SK-N-MC (cell line): ENCODE results near the gene GPR84.

Experiments used
- DNase-seq: peaks from one replicate; pipeline ENCODE4 v3.0.0-alpha.2; 2011; ENCODE audit warnings: low read depth, low spot score
- H3K27ac ChIP-seq: fragments of 200-600 bp; sonication (generic); 2 replicates; pipeline ENCODE4 v1.5.1; 2016; ENCODE audit warnings: mixed run types
- H3K36me3 ChIP-seq: fragments of 200-600 bp; sonication (generic); 2 replicates; pipeline ENCODE4 v1.6.1; 2017; ENCODE audit warnings: antibody characterized with exemption, low read length, mixed read lengths; ENCODE audit not compliant: insufficient read depth
- H3K4me3 ChIP-seq: fragments of 200-600 bp; sonication (generic); 2 replicates; pipeline ENCODE4 v1.5.1; 2016
- H3K9ac ChIP-seq: fragments of 200-600 bp; sonication (generic); 2 replicates; pipeline ENCODE4 v1.8.0; 2017; ENCODE audit warnings: mixed run types, mixed read lengths; ENCODE audit not compliant: insufficient read length
- H3K9me3 ChIP-seq: fragments of 200-600 bp; sonication (generic); 2 replicates; pipeline ENCODE4 v1.6.1; 2017; ENCODE audit warnings: low read depth, mild to moderate bottlenecking, antibody characterized with exemption, low read length, moderate library complexity, mixed read lengths
- EZH2 ChIP-seq: fragments of 200-600 bp; sonication (generic); IDR thresholded peaks from one replicate; pipeline ENCODE4 v1.6.1; 2017; ENCODE audit warnings: antibody characterized with exemption
- FOXP2 ChIP-seq: optimal IDR thresholded peaks from 2 replicates; pipeline ENCODE3; 2011; ENCODE audit warnings: mild to moderate bottlenecking, moderate library complexity; ENCODE audit not compliant: insufficient read depth; ENCODE audit errors: extremely low read length, control extremely low read depth
- POLR2AphosphoS5 ChIP-seq: IDR thresholded peaks from 2 replicates; pipeline ENCODE4 v1.6.1; 2012; ENCODE audit warnings: mild to moderate bottlenecking, low read depth, low read length, borderline replicate concordance

The GPR84 gene

DNA sequence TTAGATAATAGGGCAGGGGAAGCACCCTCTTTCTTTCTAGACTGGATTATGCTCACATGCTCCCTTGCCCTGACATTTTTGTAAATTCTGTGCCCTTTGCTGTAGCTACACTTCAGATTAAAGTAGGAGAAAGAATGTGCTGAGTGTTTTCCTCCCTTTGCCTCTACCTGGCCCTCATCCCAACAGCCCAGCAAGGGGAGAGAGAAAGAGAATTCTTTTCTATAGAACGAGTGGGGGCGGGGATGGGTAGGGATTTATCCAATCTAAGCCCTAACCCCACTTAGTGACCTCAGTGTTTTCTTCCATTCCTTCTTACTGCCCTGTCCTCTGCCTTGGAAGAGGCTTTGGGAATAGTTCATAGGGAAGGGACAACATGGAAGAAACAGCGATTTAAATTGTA is 13.5 kb downstream of the GPR84 start:
- DNase-seq: no peak
- Histone ChIP-seq H3K9me3 (no peaks in the 10 kb centered on the region), H3K27ac (peak overlapping the region; percentile 99), H3K9ac (no peak overlapping the region), H3K4me3 (no peak overlapping the region; the same call in 1 of the 2 replicates), H3K36me3 (peaks cover 44% of the 10 kb centered on the region)
- TF ChIP-seq FOXP2: no peak
- TF ChIP-seq POLR2AphosphoS5: no peak
- no peak for TF ChIP-seq EZH2

- TF ChIP-seq EZH2: no peak
- no peak for TF ChIP-seq POLR2AphosphoS5
- TF ChIP-seq FOXP2: no peak
These were observed 14.6 kb downstream of the GPR84 start for GRCh38 chr12:54349679-54350078.

GRCh38 chr12:54349036-54349435 is 15.2 kb downstream of the GPR84 start:
- TF ChIP-seq POLR2AphosphoS5: no peak
- no peak for TF ChIP-seq FOXP2
- TF ChIP-seq EZH2: no peak
- H3K9me3 ChIP-seq: no peaks in the 10 kb centered on the region
- peaks cover 54% of the 10 kb centered on the region for H3K36me3 ChIP-seq
- H3K27ac ChIP-seq: peak overlapping the region; percentile 99
- no peak overlapping the region for H3K4me3 ChIP-seq
- no peak overlapping the region for H3K9ac ChIP-seq
- DNase-seq: no peak

More at GRCh38 chr12:54349679-54350078, 14.6 kb downstream of the GPR84 start:
- no peak for DNase-seq
- Histone ChIP-seq H3K36me3 (peaks cover 52% of the 10 kb centered on the region), H3K27ac (peak overlapping the region; percentile 99), H3K9ac (no peak overlapping the region), H3K9me3 (no peaks in the 10 kb centered on the region), H3K4me3 (no peak overlapping the region)

DNA sequence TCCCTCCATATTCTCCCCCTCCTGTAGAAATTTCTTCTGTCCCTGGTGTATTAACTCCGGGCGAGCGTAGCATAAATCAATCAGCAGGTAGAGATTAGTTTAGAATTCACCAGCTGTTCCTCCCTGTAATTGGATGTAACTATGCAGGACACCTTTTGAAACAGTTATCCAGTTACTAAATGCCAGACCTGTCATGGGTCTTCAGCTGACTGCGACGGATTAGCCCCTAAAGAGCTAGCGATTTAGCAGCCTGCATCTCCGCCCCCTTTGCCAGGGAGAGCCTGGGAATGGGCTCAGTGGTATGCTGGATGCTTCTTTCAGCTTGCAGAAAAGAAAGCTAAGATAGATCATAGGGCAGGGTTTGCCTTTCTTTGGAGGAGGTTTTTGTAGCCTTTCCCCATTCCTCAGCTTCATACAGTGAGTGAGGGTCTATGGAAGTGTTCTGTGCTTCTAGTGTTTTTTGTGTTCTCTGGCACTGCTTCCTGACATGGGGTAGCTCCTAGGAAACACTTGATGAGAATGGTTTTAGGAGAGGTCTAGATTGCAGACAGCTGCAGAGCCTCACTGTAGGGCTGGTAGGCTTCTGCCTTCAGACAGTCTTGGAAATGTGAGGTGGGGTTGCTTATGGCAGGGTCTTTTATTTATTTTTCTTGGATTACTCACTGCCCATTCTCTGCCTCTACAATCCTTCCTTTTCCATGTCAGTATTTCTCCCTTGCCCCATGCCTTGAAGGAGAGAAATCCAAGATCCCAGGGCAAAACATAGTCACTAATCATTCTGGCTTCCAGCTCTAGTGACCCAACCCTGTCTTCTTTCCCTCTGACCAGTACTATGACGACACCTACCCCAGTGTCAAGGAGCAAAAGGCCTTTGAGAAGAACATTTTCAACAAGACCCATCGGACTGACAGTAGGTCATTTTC is 22.6 kb downstream of the GPR84 start:
- no peak overlapping the region for H3K27ac ChIP-seq
- DNase-seq: no peak

DNA sequence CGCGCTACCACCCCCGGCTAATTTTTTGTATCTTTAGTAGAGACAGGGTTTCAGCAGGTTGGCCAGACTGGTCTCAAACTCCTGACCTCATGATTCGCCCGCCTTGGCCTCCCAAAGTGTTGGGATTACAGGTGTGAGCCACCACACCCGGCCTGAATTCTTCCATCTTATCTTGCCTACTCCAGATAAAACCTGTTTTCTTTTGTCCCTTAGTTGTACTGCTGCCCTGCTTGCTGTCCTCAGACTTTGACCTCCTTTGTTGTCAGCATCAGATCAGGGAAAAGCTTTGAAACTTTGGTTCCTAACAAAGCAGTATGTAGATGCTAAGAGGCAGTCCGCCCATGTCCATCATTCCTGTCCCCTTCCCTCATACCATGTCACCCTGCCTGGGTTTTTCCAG is 23.4 kb downstream of the GPR84 start:
- H3K9ac ChIP-seq: no peak overlapping the region
- DNase-seq: no peak
- TF ChIP-seq POLR2AphosphoS5 (no peak), FOXP2 (no peak), EZH2 (no peak)
- H3K9me3 ChIP-seq: no peaks in the 10 kb centered on the region
- H3K4me3 ChIP-seq: no peak overlapping the region
- no peak overlapping the region for H3K27ac ChIP-seq
- peaks cover 44% of the 10 kb centered on the region for H3K36me3 ChIP-seq

More for the DNA sequence above, 22.6 kb downstream of the GPR84 start:
- Histone ChIP-seq H3K9ac (no peak overlapping the region), H3K4me3 (no peak overlapping the region), H3K36me3 (peaks cover 46% of the 10 kb centered on the region), H3K9me3 (no peaks in the 10 kb centered on the region)
- TF ChIP-seq EZH2: no peak
- TF ChIP-seq POLR2AphosphoS5: no peak
- no peak for TF ChIP-seq FOXP2

- DNase-seq: no peak
- Histone ChIP-seq H3K27ac (no peak overlapping the region), H3K36me3 (peaks cover 31% of the 10 kb centered on the region), H3K9me3 (no peaks in the 10 kb centered on the region), H3K9ac (no peak overlapping the region), H3K4me3 (no peak overlapping the region)
- TF ChIP-seq EZH2 (no peak), POLR2AphosphoS5 (no peak), FOXP2 (no peak)
These were observed 25.5 kb downstream of the GPR84 start for GRCh38 chr12:54338698-54339296.

DNA sequence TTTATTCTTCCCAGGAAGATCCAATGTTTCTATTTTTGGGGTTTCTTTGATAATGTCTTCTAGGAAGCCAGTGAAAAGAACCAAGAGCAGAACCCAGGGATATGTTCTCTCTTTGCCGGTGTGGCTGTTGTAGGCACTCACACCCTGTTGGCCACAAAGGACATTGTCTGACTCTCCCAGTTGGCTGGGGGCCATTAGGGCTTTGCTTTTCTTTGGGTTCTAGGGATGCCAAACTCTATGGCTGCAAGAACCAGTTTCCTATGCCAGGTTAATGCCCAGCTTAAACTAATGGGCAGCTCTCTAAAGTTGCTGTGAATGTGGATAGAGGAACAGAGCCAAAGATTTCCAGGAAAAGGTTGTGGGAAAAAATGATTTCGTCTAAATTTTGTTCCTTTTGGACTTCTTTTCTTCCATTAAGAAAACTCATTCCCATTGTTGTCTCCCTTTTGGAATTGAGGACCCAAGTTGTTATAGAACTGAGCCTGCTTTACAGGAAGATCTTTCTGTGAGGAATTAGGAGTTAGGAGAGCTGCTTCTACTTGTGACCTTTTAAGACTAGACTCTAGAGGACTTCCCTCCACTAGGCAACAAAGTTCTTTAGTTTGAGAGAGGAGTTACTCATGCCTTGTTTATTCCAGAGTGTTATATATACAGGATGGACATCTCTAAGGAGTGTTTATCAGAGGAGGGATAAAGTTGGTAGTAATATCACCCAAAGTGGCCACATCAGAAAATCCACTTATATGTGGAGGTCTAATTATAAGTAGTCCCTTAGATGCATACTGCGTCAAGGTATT is 26.2 kb downstream of the GPR84 start:
- DNase-seq: no peak
- H3K9ac ChIP-seq: peak overlapping the region; percentile 3

More for the DNA sequence above, 26.2 kb downstream of the GPR84 start:
- H3K9me3 ChIP-seq: no peaks in the 10 kb centered on the region
- H3K36me3 ChIP-seq: peaks cover 23% of the 10 kb centered on the region
- TF ChIP-seq FOXP2 (no peak), EZH2 (no peak), POLR2AphosphoS5 (no peak)
- no peak overlapping the region for H3K4me3 ChIP-seq
- H3K27ac ChIP-seq: peak overlapping the region; percentile 55; the same call in 1 of the 2 replicates
